Measurements from ENCODE around the gene INMT.

The INMT gene

GRCh38 chr7:30790356-30790755, 38.4 kb downstream of the INMT start:
- no peak for DNase-seq

GRCh38 chr7:30791114-30791513, 39.2 kb downstream of the INMT start:
- DNase-seq = no peak

GRCh38 chr7:30795161-30795948, 43.4 kb downstream of the INMT start:
- no peak for DNase-seq

- DNase-seq = no peak
Observed at GRCh38 chr7:30796105-30796869, 44.4 kb downstream of the INMT start.

GRCh38 chr7:30797176-30798040, 45.5 kb downstream of the INMT start:
- DNase-seq = no peak

- no peak for DNase-seq
Observed at GRCh38 chr7:30799206-30799975, 47.5 kb downstream of the INMT start.

- no peak for DNase-seq
Observed at GRCh38 chr7:30799976-30800661, 48.2 kb downstream of the INMT start.

GRCh38 chr7:30800785-30801252, 48.9 kb downstream of the INMT start:
- no peak for DNase-seq

- DNase-seq = no peak
Observed at GRCh38 chr7:30802812-30803211, 50.9 kb downstream of the INMT start.

- no peak for DNase-seq
Observed at GRCh38 chr7:30804078-30804661, 52.2 kb downstream of the INMT start.

GRCh38 chr7:30805081-30805691, 53.3 kb downstream of the INMT start:
- DNase-seq = no peak

- no peak for DNase-seq
Observed at GRCh38 chr7:30805931-30806330, 54.0 kb downstream of the INMT start.

Measured in NCI-H524 treated with DMSO at 0.1 percent for 48 hours (cell line).